Activated CD4-positive, CD25-positive, alpha-beta regulatory T cell treated with anti-CD3 and anti-CD28 coated beads, Interleukin-2, amount 50 U/mL, for 24 hours (primary cell): ENCODE data around the gene MTHFD1.

Experiments used
- ATAC-seq, 2 donors: fragments of 150-1000 bp; cut with Tn5 transposase; one replicate each; pipeline ENCODE4 v1.10.0; 2021; ENCODE audit warnings: mild to moderate bottlenecking in 1 of 2, moderate library complexity in 1 of 2

Gene MTHFD1

DNA sequence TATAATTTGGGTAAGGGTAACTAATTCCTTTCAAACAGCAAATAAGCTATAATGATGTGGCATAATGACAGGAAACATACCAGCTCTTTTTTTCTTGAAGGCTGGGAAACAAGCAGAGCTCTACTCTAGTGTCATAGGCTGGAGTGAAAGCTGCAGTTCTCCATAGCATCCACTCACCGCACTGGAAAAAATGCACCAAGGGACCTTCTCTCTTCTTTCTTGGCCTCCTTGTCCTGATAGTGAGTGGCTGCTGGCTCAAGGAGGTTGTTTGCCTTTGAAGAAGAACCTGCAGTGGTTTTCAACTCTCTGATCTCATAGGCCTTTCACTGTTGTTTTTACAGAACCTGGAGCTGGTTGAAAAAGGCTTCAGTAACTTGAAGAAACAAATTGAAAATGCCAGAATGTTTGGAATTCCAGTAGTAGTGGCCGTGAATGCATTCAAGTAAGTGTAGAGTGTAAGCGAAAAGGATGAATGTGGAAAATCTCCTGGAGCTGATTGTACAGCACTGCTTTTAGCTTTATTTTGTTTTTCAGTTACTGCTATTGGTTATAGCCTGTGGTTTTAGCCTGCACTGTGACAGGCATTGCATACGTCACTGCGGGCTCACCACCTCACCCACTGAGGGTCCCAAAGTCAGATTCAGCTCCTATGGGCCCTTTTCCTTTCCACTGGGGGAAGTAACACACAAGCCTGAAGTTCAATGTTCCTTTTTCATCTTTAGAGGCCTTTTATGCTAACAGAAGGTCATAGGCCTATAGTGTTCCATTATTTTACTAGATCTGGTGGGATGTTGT is 59.9 kb downstream of the MTHFD1 start:
- no peak for ATAC-seq

DNA sequence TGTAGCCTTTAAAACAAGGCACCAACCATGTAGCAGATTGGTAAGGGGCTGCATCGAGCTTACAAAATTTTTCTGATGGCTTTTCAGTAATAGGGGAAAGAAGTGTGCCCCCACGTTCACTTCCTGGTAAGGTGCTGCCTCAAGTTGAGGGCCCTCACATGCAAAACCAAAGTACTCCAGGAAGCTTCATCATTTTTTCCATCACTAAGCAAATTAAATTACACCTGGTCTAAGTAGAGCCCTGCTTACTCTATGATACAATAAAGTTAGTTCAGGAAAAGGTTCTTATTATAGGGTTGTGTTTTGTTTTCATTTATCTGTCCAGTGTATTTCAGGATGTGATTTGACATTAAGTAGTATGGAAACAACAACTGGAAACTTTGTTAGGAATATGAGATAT is 62.1 kb downstream of the MTHFD1 start:
- ATAC-seq: peak; percentile 47 to 60

DNA sequence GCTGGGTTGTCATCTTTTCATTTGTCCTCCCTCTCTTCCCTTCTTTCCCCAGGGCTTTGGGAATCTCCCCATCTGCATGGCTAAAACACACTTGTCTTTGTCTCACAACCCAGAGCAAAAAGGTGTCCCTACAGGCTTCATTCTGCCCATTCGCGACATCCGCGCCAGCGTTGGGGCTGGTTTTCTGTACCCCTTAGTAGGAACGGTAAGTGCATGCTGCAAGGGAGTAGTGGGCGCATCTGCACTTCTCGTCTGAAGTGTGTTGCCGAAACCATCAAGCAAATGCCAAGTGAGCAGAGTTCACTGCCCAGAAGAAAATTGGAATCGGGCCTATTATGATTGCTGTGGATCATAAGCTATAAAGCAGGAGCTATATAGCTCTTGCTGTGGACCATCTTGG is 66.5 kb downstream of the MTHFD1 start:
- no peak for ATAC-seq

DNA sequence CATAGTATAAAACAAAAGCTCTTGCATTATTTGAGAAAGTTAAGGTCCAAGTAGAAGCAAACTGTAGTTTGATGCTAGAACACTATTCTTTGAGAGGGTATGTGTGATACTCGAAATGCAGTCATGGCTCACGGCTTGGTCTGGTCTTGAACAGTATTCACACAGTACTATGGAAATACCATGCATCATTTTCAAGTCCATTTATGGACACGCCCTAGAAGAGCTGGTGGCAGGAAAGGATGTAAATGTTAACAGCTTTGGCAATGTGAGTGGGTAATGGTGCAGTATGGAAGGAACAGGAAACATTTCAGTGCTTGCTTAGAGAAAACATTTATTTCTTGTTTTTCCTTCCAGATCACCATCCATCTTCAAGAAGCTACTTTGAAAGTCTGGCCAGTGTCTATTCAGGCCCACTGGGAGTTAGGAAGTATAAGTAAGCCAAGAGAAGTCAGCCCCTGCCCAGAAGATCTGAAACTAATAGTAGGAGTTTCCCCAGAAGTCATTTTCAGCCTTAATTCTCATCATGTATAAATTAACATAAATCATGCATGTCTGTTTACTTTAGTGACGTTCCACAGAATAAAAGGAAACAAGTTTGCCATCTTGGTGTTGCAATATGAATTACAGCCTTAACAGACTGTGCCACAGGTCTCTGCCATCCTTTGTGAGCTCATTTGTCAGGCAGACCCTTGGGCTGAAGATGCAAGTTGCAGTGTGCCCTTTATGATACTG is 71.4 kb downstream of the MTHFD1 start:
- ATAC-seq: peak in 1 of 2 donors; percentile 25

DNA sequence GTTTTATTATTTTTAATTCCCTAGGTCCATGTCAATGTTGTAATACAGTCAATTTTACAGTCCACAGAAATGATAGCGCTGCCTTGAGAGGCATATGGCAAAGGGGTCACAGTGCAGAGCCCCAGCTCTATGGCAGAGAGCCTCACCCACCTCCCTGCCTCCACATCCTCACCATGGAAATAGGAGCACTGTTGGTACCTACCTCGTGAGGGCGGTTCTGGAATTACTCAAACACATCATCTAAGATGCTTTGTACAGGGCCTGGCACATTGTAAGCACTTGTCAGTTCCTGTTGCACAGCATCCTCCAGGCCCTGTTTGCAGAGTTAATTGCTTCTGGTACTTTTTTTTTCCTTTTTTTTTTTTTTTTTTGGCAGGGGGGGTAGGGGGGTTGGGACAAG is 73.1 kb downstream of the MTHFD1 start:
- ATAC-seq: no peak

DNA sequence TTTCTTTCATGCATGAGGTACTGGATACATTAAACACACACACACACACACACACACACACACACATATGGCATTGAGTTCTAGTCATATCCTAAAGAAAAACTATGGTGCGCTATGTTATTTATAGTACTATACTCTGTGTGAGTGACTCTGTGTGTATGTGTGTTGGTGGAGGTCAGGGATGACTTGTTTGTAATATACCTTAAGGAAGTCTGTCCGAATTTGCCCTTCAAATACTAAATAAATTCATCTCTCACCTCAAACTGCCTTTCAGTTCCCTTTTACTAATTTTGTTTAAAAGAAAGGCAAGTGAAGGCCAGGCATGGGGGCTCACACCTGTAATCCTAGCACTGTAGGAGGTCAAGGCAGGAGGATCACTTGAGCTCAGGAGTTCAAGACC is 75.0 kb downstream of the MTHFD1 start:
- no peak for ATAC-seq

DNA sequence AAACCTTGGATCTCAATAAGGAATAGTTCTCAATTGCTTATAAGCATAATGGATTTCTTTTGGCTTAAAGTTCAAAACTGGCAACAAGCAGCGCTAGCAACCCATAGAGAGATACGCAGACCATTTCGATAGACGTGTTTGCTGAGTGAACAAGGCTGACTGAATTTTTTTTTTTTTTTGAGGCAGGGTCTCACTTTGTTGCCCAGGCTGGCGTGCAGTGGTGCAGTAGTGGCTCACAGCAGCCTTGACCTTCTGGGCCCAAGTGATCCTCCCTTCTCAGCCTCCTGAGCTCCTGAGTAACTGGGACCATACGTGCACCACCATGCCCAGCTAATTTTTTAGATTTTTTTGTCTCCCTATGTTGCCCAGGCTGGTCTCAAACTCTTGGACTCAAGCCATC is 75.7 kb downstream of the MTHFD1 start:
- ATAC-seq: no peak

- peak; percentile 5 to 8 for ATAC-seq
Observed at GRCh38 chr14:64464651-64465050, 76.5 kb downstream of the MTHFD1 start.

GRCh38 chr14:64465191-64465822 is 77.2 kb downstream of the MTHFD1 start, which contains the start of gene AKAP5:
AKAP5 (plus strand) TSS chr14:64465499; CDS start chr14:64468395, 2,896 bp downstream.
- peak; percentile 79 to 83 for ATAC-seq

DNA sequence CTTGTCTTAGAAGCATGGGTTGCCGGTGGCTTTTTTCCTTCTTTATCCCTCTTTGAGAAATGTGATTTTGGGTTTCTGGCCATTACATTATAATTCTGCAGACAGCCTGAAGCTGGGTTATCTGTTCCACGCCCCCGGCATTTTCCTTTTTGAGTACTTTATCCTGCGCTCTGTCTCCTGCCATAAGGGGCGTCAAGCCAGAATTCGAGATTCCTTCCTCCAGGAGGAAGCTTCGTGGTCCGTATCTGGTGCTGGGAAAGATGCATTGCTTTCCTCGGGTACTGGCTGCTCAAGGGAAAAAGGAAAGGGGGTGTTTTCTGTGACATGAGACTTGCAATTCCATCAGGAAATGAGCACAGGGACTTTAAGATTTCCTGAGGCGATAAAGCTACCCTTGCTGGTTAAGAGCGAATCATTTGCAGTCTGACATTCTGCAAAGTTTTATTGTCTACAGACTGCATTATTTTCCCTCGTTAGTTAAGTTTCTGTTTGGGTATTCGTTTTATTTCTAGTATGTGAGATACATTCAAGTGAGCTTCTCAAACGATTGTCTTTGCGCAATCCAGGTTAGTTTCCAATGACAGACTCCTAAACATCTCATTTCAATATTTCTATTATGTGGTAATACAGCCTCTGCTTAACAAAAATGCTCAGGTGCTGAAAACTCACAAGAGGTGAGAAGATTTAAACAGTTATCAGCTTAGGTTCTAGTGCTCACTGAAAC is 77.8 kb downstream of the MTHFD1 start:
- ATAC-seq: no peak

DNA sequence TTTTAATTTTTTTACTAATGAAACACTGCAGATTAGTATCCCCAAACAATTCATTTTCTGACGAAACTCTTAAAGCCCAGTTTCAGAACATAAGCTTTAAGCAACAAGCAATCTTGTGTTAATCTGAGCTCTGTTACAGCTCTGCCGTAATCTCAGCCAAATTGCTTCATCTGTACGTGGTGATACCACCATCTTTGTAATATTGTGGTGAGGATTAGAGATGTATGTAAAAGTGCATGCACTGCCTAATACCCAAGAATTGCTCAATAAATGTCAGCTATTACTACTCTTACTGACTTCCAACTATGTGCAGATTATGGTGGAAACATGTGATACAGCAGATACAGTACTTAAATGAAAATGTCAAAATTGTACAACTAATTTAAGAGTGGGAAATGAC is 78.9 kb downstream of the MTHFD1 start:
- ATAC-seq: peak; percentile 19 to 24

DNA sequence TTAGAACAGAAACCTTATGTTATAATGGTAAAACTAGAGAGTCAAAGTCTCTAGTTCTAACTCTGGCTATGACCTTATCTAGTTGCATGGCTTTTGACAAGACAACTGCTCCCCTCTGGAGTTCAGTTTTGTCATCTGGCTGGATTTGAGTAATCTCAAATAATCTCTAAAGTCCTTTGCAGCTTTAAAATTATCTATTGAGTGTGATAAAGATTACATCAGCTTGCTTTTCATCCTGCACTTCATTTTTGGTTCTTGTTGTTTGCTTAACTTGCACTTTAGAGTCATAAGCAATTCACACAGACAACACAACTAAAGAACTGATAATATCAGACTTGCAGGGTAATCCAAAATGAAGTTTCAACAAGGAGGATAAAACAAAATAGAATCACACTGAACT is 79.4 kb downstream of the MTHFD1 start:
- ATAC-seq: peak in 1 of 2 donors; percentile 22

- ATAC-seq: no peak
Observed at GRCh38 chr14:64468451-64468850, 80.3 kb downstream of the MTHFD1 start.

GRCh38 chr14:64474041-64474440 is 85.9 kb downstream of the MTHFD1 start:
- ATAC-seq: peak; percentile 77 to 79

DNA sequence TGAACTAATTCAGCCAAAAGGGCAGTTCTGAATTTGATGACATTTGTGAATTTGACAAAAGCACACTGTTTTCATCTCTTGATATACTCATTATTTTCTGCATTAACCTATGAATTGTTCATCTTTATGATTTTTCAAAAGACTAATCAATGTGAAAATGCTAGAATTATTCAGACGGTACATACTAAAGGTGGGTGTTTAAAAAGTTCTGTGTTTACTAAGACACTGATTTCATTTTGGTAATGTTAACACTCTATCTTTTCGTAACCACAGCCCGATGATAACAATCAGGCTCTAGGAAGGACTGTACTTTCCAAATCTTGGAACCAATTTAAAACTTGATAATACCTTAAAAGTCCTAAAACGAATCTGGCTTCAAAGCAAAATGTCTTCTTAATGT is 86.5 kb downstream of the MTHFD1 start:
- peak in 1 of 2 donors; percentile 52 for ATAC-seq

- no peak for ATAC-seq
Observed at GRCh38 chr14:64475585-64476273, 87.6 kb downstream of the MTHFD1 start.

DNA sequence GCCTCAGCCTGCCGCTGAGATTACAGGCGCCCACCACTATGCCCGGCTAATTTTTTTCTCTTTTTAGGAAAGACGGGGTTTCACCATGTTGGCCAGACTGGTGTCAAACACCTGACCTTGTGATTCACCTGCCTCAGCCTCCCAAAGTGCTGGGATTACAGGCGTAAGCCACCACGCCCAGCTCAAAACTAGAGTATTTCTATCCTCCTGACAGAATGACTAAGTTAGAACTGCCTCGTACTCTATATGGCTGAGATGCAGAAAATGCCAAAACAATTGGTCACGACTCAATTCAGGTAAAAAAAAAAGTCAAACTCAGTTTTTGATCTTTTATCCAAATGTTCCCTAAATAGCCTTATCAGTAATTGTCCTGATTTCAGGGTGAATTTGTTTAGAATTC is 88.3 kb downstream of the MTHFD1 start:
- ATAC-seq: no peak

- ATAC-seq: no peak
Observed at GRCh38 chr14:64478634-64479250, 90.6 kb downstream of the MTHFD1 start.

GRCh38 chr14:64488590-64489099 is 100.5 kb downstream of the MTHFD1 start:
- no peak for ATAC-seq

DNA sequence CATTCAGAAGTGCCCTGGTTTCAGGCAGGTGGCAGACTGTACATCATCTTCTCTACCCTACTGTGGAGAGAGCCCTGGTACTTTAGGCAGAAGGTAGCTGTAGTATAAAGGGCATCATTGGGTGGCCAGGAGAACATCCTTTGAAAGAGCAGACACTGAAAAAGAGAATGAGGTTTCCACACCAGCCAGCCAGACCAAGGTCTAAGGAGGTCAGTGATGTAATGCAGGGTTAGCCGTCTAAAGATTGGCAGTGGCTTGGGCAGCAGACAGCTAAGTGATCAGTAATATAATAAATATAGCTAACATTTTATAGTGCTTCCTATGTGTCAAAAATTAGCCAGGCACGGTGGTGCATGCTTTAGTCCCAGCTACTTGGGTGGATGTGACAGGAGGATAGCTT is 103.5 kb downstream of the MTHFD1 start:
- no peak for ATAC-seq

GRCh38 chr14:64493455-64493854 is 105.3 kb downstream of the MTHFD1 start:
- ATAC-seq: no peak

GRCh38 chr14:64495252-64495651 is 107.1 kb downstream of the MTHFD1 start:
- ATAC-seq: no peak
